SW 1271 (cell line): ENCODE results near the gene LCN10.
"Not testable (repeated sequence)": the region's sequence is repeated elsewhere in the genome, so short reads cannot be mapped to it uniquely, and the experiment has no call there.

ENCODE experiments used
- DNase-seq, 2 experiments: peaks; one replicate each; lab custom pipeline; 2025; lab: John Stamatoyannopoulos, UW

The LCN10 gene

DNA sequence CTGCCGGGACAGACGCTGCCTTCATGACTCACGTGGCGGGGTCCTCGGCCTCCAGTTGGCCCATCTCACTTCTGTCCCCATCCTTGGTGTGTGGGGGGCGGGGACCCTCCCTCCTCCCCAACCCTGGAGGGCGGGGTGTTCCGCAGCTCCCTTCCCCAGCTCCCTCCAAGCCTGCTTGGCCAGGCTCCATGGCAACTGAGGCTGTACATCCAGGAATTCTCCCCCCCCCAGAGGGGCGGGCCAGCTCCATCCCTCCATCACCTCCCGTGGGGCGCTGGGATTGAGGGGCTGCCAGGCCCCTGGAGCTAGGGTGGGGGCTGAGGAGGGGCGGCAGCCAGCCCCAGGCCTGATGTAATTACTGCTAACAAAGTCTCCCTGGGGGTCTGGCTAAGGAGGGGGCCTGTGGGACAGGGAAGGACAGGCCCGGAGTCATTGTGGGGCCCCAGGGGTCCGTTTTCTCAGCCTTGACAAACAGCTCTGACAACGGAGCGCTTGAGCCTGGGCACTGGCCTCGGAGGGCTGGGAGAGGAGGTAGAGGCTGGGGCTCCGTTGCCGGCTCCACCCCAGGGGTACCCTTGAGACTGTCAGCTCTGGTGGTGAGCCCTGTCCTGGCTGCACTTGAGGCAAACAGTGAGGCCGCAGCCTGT lies 22.4 kb downstream of the LCN10 start:
- no peak for DNase-seq

- DNase-seq = no peak
Measured at GRCh38 chr9:136719195-136719880, 23.4 kb downstream of the LCN10 start.

GRCh38 chr9:136718345-136719194 lies 24.2 kb downstream of the LCN10 start:
- no peak for DNase-seq

- no peak for DNase-seq
Measured at GRCh38 chr9:136717399-136717798, 25.3 kb downstream of the LCN10 start.

DNA sequence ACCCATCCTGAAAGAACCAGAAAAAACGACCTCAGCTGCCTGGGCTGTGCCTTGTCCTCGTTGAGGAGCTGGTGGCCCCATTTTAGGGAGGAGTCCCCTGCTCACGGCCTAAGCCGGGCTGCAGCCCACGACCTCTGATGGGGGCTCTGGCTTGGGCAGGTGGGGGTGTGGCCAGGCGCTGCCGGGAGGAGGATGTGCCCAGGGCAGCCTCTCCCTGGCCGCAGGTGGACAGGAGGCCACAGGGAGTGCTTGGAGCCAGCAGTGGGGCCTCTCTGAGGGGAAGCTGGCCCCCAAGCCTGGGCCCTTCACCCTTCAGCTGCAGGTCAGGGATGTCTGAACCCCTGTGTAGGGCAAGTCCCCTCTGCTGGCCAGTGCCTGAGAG lies 27.9 kb downstream of the LCN10 start:
- DNase-seq = no peak

GRCh38 chr9:136714096-136714892 lies 28.4 kb downstream of the LCN10 start:
- no peak for DNase-seq

DNA sequence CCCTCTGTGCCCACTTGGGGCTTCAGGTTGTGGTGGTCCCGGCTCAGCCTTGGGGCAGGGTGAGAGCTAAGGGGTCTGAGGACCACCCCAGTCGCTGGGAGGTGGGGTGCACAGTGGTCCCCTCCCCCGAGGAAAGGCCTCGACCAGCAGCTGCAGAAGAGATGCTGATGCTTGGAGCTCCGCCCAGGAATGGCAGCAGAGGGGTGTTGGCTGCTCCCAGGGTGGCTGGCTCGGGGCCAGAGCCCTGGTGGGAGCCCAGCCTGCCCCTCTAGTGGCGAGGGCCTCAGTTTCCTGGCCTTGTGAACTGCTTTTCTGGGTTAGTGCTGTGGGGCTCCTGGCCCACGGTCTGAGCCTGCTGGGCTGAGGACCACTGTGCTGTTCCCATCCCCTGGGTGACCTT lies 29.2 kb downstream of the LCN10 start:
- DNase-seq = no peak

GRCh38 chr9:136712690-136713544 lies 29.8 kb downstream of the LCN10 start:
- no peak for DNase-seq

DNA sequence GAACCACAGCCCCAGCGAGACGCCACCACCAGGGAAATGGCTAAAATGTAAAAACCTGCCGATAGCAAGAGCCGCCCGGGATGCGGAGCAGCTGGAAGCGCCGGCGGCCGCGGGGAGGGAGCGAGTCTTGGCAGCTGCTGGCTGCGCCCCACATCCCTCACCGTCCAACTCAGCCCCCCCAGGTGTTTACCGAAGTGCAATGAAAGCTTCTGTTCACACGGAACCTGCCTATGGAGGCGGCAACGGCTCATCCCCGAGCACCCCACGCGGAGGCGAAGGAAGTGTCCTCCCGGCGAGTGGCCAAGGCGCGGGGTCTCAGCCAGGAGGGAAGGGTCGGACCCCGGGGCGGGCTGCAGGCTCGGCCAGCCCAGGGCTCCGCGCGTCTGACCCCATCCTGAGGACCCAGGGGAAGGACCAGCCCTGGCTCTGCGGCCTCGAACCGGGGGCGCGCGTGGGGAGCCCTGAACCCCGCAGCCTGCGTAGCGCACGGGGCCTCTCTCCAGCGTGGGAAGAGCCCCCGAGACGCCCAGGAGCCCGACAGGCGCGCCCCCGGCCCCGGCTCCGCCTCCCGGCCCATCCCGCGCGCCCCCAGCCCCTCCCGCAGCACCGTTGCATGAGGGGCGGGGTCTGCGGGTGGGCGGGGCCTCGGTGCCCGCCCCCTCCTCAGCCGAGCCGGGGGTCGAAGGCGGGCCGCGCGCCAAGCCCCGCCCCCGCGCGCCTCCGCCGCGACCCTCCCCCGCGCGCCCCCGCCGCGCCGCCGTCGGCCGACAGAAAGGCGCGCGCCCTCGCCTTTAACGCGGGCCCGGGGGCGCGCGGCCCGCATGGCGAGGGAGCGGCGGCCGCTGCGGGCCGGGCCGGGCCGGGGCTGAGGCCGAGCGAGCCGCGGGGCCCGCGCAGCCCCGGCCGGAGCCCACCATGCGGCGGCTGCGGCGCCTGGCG lies 30.7 kb downstream of the LCN10 start, which contains the start of gene DIPK1B:
Gene DIPK1B, plus strand, starts transcription at position 822 of the 939 bp plus-strand sequence. Its CDS starts 94 bp downstream, at position 916.
- DNase-seq = no peak

DNA sequence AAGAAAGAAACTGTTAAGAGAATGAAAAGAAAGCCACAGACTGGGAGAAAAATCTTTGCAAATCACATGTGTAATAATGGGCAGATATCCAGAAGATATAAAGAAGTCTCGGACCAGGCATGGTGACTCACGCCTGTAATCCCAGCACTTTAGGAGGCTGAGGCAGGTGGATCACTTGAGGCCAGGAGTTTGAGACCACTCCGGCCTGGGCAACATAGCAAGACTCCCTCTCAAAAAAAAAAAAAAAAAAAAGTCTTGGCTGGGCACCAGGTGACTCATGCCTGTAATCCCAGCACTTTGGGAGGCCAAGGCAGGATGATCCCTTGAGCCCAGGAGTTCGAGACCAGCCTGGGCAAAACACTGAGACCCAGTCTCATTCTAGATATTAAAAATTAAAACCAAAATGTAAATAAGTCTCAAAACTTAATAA lies 31.5 kb downstream of the LCN10 start:
- not testable (repeated sequence) for DNase-seq

DNA sequence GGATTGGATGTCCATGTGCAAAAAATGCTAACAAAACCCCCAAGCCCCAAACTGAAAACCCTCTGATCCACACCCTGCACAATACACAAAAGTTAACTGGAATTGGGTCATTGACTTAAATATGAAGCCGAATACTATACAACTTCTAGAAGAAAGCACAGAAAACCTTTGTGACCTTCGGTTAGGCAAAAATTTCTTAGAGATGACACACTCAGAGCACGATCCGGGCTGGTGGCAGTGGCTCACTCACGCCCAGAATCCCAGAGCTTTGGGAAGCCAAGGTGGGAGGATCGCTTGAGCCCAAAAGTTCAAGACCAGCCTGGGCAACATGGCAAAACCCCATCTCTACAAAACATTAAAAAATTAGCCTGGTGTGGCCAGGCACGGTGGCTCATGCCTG lies 32.2 kb downstream of the LCN10 start:
- DNase-seq = no peak

- DNase-seq = no peak
Measured at GRCh38 chr9:136709454-136710109, 33.2 kb downstream of the LCN10 start.

GRCh38 chr9:136707849-136708517 lies 34.8 kb downstream of the LCN10 start:
- DNase-seq = no peak

GRCh38 chr9:136707011-136707410 lies 35.7 kb downstream of the LCN10 start:
- DNase-seq = no peak

DNA sequence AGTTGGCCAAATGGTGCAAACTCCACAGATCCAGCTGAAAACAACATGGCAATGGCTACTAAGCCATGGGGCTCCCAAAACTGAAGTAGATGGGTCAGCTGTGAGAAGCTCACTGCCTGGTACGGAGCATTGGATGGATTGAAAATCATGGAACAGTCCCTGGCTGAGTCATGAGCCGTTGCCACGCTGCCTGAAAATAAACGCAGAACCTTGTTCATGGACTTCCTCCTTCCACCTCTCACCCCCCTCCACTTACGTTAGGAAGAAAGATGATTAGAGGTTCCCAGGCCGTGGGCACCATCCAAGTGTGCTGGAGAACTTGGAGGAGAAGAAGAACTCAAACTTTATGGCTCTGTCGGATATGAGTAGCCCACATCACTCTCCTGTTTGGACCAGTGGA lies 37.2 kb downstream of the LCN10 start:
- DNase-seq = no peak

DNA sequence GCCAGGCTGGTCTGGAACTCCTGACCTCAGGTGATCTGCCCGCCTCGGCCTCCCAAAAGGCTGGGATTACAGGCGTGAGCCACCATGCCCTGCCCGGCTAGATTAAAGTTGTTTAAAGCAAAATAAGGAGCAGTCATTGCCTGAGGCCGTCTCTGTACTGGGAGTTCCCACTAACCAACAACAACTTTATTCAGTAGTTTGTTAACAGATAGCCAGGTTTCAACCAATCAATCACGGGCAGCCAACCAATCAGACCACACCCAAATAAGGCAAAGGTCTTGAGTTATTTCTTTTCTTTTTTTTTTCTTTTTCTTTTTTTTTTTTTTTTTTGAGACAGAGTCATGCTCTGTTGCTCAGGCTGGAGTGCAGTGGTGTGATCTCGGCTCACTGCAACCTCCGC lies 38.0 kb downstream of the LCN10 start:
- not testable (repeated sequence) for DNase-seq

DNA sequence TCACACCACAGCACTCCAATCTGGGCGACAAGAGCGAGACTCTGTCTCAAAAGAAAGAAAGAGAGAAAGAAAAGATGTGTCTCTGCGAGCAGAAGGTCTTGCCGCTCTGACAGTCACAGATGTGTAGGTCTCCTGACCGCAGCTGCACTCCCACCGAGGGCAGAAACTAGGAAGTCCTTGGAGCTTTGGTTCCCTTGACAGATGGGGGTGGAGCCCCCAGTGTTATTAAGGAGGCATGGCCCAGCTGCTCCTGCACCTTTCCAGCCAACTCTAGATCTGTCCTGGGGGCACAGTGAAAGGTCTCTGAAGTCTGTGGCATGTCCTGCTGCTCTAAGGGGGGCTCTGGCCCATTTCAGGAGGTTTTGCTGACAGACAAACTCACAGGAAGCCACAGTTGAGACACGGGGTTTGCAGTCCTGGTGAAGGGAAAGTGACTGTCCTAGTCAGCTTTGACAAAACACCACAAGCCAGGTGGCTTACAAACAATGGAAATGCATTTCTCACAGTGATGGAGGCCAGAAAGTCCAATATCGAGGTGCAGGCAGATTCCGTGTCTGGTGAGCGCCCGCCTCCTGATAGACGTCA lies 39.4 kb downstream of the LCN10 start:
- DNase-seq = no peak

- DNase-seq = no peak
Measured at GRCh38 chr9:136701668-136702053, 41.1 kb downstream of the LCN10 start.
